ENCODE measurements around the gene ABHD4. TPM values are rescaled to one million over a fixed set of nuclear protein-coding genes. Genes with fewer than 3 reads are reported as not detected.

ABHD4 gene, protein sequence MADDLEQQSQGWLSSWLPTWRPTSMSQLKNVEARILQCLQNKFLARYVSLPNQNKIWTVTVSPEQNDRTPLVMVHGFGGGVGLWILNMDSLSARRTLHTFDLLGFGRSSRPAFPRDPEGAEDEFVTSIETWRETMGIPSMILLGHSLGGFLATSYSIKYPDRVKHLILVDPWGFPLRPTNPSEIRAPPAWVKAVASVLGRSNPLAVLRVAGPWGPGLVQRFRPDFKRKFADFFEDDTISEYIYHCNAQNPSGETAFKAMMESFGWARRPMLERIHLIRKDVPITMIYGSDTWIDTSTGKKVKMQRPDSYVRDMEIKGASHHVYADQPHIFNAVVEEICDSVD
- 16.1 and 17.2 TPM in 2 replicates for total RNA-seq

DNA sequence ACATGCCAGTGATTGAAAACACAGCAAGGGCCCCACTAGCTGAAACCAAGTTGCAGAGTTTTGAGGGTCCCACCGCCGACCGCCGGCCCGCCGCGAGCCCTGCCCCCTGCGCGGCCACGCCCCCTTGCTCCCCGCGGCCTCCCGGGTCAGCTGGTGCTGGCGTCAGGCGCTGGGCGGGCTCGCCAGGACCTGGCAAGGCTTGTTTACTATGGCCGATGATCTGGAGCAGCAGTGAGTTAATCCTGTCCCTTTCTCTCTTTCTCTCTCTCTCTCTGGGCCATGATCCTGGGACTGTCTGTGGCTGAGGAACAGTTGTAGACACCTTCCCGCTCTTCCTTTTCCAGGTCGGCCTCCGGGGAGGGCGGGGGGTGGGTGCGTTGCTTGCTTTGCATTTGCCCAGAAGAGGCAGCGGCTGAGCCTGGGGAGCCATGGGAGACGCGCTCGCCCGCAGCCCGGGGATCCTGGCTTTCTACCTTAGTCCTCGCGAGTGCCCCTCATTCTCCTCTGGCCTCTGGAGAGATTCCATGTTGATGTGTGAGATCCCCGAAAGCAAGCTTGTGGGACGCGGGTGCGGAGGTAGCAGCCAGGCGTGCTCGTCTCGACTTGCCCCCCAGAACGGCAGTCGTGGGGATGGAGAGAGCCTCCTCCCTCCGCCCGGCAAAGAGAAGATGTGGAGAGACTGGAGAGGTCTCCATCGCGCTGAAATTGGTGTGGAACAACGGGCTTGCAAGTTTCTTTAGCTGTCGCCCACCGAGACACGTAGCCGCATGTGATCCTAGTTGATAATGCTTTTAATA lies at the start of gene ABHD4:
Gene ABHD4 (plus strand): TSS at position 202 of the 797 bp plus-strand sequence. CDS start 7 bp downstream, at position 209.

DNA sequence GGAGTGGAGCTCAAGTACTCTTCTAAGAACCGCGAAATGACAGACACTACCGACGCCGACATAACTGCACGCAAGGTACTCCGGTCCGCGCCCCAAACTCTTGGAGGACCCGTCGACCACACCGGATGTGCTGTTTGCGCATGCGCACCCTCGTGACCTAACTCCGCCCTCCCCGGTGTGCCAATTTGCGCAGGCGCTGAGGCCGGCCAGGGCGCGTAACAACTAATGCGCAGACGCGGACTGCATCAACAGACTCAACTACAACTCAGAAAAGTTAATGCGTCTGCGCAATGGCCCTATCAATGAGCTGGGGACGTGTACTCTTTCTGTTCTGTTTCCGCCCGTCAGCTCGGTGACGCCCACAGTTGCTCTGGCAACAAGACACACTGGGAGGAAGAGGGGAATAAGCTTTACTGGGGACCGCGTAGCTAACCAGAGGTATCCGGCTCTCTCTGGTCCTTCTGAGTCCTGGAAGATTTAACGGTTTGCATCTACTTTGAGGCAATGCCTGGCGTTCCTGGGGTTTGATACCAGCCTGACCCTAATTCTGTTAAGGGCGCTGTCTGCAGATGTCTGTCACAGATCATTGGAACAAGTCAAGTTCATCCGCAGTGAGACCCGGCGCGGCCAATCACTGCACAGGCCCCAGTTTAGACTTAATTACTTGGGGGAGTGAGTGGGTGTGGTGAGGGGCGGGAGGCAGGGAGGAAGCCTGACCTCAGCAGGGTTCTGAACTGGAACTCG lies 8.8 kb upstream of the ABHD4 start, which contains the start of gene DAD1:
Gene DAD1 (minus strand): TSS at position 129 of the 744 bp plus-strand sequence. CDS start 67 bp downstream, at position 62.

DNA sequence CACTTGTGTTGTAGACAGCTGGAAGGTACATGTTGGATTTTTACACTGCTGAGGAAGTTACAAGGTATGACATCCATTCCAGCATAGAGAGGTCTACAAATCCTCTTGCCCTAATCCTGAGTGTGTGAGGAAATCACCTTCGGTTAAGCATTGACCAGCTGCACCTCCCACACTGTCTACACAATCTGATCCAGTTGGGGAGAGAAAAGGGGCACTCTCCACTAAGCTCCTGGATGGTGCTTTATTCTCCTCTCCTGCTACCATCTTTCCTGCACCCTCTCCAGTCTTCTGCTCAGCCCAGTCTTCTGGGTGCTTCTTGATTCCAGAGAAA lies 46.2 kb downstream of the ABHD4 start, which contains the start of gene OR6J1:
Gene OR6J1 (minus strand): TSS at position 48 of the 331 bp plus-strand sequence. CDS start 9,541 bp downstream, outside the sequence.

Other genes starting within 250 kb of the ABHD4 start
- gene DAD1, start 9.1 kb upstream of the ABHD4 start, total RNA-seq: 435 and 440 TPM in 2 replicates
- not detected in 2 replicates for gene OR6J1, start 46.1 kb downstream of the ABHD4 start, total RNA-seq
- gene OXA1L, start 168.4 kb downstream of the ABHD4 start, total RNA-seq: 119 and 132 TPM in 2 replicates
- 12.2 and 12.6 TPM in 2 replicates for gene SLC7A7, start 217.1 kb downstream of the ABHD4 start, total RNA-seq
- 226 and 283 TPM in 2 replicates for gene MRPL52, start 231.6 kb downstream of the ABHD4 start, total RNA-seq
- 238 and 246 TPM in 2 replicates for gene MMP14, start 238.3 kb downstream of the ABHD4 start, total RNA-seq

All from mammary microvascular endothelial cell (primary cell).